ENCODE measurements around the gene FAM153A. TPM values are rescaled to one million over a fixed set of nuclear protein-coding genes. Genes with fewer than 3 reads are reported as not detected.
"Not testable (repeated sequence)": the region's sequence is repeated elsewhere in the genome, so short reads cannot be mapped to it uniquely, and the experiment has no call there.

FAM153A gene
- total RNA-seq, 1 donor from 2014 or later, result not detected

- DNase-seq (ENCODE audit: low read depth, low spot score), result not testable (repeated sequence)
These were observed 35.3 kb downstream of the FAM153A start for GRCh38 chr5:177747354-177747753.

- DNase-seq (ENCODE audit: low read depth, low spot score), result not testable (repeated sequence)
These were observed 57.8 kb downstream of the FAM153A start for GRCh38 chr5:177724858-177725257.

GRCh38 chr5:177723831-177724485 is 58.7 kb downstream of the FAM153A start:
- not testable (repeated sequence) for DNase-seq (ENCODE audit: low read depth, low spot score)

- DNase-seq (ENCODE audit: low read depth, low spot score), result not testable (repeated sequence)
These were observed 59.9 kb downstream of the FAM153A start for GRCh38 chr5:177722829-177723228.

GRCh38 chr5:177719989-177720388 is 62.7 kb downstream of the FAM153A start:
- not testable (repeated sequence) for DNase-seq (ENCODE audit: low read depth, low spot score)

- DNase-seq (ENCODE audit: low read depth, low spot score), result not testable (repeated sequence)
These were observed 67.3 kb downstream of the FAM153A start for GRCh38 chr5:177715423-177715822.

- DNase-seq (ENCODE audit: low read depth, low spot score), result not testable (repeated sequence)
These were observed 86.6 kb downstream of the FAM153A start for GRCh38 chr5:177696100-177696499.

- DNase-seq (ENCODE audit: low read depth, low spot score), result not testable (repeated sequence)
These were observed 87.3 kb downstream of the FAM153A start for GRCh38 chr5:177695356-177695930.

- not testable (repeated sequence) for DNase-seq (ENCODE audit: low read depth, low spot score)
These were observed 88.2 kb downstream of the FAM153A start for GRCh38 chr5:177694518-177694835.

GRCh38 chr5:177693671-177694517 is 88.8 kb downstream of the FAM153A start:
- not testable (repeated sequence) for DNase-seq (ENCODE audit: low read depth, low spot score)

GRCh38 chr5:177692969-177693368 is 89.7 kb downstream of the FAM153A start:
- not testable (repeated sequence) for DNase-seq (ENCODE audit: low read depth, low spot score)

GRCh38 chr5:177692507-177692906 is 90.2 kb downstream of the FAM153A start:
- DNase-seq (ENCODE audit: low read depth, low spot score), result not testable (repeated sequence)

- not testable (repeated sequence) for DNase-seq (ENCODE audit: low read depth, low spot score)
These were observed 93.6 kb downstream of the FAM153A start for GRCh38 chr5:177689011-177689610.

GRCh38 chr5:177688091-177688490 is 94.6 kb downstream of the FAM153A start:
- not testable (repeated sequence) for DNase-seq (ENCODE audit: low read depth, low spot score)

GRCh38 chr5:177681920-177682319 is 100.8 kb downstream of the FAM153A start:
- not testable (repeated sequence) for DNase-seq (ENCODE audit: low read depth, low spot score)

Other genes with a start within 250 kb of the FAM153A start
- 10.7 and 13.5 TPM in 2 replicates for gene FAM193B, start 228.3 kb downstream of the FAM153A start, total RNA-seq
- gene TMED9, start 190.7 kb downstream of the FAM153A start, total RNA-seq, result 188 and 231 TPM in 2 replicates
- 34.6 and 37.1 TPM in 2 replicates for gene B4GALT7, start 182.8 kb downstream of the FAM153A start, total RNA-seq
- not detected in 2 replicates for gene PROP1, start 213.3 kb upstream of the FAM153A start, total RNA-seq